Amygdala (tissue), 56 donors: ENCODE results near the gene SLCO2A1.
"Not testable (repeated sequence)": the region's sequence is repeated elsewhere in the genome, so short reads cannot be mapped to it uniquely, and the experiment has no call there.

ENCODE experiments used
- DNase-seq, 56 donors: peaks; one replicate each; lab custom pipeline; 2025; lab: John Stamatoyannopoulos, UW

The SLCO2A1 gene

DNA sequence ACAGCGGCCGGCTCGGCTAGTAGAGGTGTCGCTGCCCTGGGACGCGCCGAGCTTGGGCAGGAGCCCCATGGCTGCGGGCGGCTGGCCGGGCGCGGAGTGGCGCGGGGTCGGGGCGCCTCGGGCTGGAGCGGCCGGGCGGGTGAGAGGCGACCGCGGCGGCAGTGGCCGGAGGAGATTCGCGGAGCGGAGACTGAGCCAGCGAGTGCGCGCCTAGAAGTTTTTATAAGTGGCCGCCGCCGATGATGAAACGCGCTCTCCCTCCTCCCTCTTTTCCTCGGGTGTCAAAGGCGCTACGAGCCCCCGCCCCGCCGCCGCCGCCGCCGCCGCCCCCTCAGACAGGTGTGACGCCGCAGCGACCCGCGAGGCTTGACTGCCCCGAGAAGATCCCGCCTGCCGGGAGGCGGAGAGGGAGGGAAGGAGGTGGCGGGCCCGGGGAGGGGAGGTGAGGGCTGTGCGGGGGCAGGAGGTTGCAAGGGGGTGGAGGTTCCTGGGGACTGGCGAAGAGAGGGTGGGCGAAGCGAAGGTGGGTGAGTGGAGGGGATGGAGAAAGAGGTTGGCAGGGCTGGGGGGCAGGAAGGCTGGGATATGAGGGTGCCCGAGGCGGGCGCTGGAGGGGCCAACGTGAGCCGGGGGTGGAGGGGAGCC, at the start of gene SLCO2A1:
SLCO2A1 (minus strand) TSS at position 192 of the 645 bp plus-strand sequence; CDS start at position 69, 123 bp downstream.
- peak in 4 of 56 donors; percentile 5 to 49 (median 14) for DNase-seq

DNA sequence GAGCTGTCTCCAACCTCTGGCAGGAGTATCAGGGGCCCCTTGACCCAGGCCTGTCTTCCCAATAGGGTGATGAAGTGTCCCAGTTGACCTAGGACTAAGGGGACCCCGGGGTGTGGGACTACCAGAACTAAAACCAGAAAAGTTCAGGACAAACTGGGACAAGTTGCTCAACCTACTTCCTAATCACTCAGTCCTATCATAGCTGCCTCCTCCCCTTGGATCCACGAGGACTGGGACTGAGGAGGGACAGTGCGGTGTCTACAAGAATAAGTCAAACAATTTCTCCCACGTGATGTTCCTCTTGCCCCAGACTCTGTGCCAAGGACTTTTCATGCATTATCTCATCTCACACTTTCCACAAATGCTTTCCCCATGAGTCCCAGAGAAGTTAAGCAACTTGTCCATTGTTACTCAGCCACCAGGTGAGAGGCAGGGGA, 49.4 kb upstream of the SLCO2A1 start:
- no peak for DNase-seq

DNA sequence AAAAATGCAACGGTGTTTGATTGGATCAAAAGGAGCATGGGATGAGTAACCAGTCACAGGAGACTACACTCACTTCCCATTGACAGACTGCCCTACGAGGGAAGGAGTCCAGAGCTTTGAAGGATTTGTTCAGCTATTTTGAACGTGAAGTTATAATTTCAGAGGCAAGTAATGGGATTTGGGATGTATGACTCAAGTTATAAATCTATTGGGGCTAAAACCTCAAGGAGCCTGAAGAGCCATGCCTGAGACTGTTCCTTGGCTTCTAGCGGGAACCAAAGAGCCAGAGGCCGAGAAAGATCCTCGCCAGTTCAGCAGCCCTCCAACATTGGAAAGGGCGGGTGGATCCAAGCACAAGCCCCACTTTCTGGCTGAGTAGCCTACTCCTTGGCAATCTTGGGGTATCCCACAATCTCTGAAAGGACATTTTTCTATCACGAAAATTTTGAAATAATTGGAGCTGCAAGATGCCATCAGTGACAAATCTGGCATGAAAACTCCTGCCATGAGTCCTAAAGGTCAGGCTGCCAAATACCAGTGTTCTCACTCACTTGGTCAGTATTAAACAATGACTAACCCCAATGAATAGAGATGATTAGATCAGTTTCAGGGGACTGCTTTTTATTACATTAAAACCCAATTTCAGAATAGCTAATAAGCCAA, 48.6 kb upstream of the SLCO2A1 start:
- no peak for DNase-seq

DNA sequence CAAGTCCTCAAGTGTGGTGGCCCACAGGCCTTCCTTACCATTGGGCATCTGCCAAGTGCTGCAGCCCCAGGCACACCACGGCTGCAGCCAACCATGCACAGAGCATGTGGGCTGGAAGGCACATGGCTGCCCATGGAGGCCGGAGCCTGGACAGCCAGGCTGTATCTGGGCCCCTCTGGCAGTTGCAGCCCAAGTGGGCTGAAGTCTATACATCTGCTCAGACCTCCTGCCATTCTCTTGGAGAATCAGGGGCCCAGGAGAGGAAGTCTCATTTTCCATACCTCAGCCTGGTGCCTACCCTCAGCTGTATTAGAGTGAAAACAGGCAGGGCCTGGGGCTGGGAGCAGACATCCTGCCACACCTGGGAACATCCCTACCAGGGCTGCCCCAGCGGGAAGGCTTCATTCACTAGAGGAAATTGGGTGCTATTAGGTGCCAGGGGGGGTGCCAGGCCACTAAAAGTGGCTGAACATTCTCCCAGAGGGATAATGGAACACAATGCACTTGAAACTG, 48.0 kb upstream of the SLCO2A1 start:
- DNase-seq, result no peak

GRCh38 chr3:134076851-134077250, 47.1 kb upstream of the SLCO2A1 start:
- no peak for DNase-seq

DNA sequence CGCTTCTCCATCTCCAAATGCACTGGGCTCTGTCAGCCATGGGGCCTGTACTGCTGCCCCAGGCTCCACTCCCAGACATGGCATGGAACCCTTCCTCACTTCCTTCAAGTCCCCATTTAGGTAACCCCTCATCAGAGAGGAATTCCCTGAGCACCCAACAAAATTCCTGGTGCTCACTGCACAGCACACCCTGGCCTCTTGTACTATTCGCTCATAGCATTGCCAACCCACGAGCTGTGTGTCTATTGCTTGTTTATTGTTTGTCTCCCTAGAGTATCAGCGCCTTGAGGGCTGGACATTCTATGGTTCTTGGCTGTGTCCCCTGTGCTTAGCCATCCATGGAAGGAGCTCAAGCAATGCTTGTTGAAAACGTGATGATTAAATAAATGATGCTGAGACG, 46.1 kb upstream of the SLCO2A1 start:
- DNase-seq, result no peak

DNA sequence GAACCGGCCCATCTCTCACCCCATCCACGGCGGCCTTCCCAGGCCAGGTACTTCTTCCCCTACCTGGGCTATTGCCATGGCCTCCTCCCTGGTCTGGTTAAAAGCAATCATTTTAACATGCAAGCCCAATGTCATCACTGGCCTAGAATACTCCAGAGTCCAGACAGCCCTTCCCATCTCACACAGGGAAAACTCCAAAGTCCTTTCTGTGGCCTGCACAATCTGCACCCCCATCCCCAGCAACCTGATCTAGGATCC, 45.8 kb upstream of the SLCO2A1 start:
- no peak for DNase-seq

GRCh38 chr3:134074790-134075567, 45.3 kb upstream of the SLCO2A1 start:
- DNase-seq, result no peak

- DNase-seq, result no peak
Measured at GRCh38 chr3:134074001-134074789, 44.5 kb upstream of the SLCO2A1 start.

GRCh38 chr3:134073583-134073945, 43.8 kb upstream of the SLCO2A1 start:
- no peak for DNase-seq

DNA sequence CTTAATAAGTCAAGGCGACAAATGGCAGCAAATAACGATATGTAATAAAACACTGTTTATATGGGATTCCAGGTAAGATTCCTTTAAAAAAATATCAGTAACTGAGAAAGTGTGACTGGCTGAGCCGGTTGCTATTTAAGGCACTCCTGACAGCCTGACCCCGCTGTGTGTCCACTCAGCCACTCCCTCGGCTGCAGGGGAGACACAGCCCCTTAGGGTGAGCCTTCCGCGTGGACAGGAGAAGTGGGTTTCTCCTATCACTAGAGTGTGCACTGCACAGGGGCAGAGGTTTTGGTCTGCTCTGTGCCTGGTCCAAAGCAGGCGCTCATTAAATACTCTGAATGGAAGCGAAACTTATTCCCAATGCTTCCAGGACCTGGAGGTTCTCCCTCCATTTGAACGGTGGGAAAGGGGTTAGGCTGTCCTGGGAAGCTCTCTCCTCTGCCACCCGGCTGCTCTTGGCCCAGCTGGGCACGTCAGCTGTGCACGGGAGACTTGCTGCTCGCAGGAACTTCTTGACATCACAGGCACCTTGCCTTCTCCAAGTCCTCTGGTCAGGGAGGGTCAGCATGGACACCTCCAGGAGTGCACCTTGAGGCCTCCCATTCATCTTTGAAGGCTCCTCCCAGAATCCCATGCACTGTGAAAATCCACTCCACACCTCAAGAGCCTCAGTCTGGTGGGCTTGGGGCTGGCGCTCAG, 43.3 kb upstream of the SLCO2A1 start:
- no peak for DNase-seq

DNA sequence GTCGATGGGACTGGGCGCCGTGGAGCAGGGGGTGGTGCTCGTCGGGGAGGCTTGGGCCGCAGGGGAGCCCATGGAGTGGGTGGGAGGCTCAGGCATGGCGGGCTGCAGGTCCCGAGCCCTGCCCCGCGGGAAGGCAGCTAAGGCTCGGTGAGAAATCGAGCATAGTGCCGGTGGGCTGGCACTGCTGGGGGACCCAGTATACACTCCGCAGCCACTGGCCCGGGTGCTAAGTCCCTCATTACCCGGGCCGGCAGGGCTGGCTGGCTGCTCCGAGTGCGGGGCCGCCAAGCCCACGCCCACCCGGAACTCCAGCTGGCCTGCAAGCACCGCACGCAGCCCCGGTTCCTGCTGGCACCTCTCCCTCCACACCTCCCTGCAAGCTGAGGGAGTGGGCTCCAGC, 40.6 kb upstream of the SLCO2A1 start:
- DNase-seq, result not testable (repeated sequence)

DNA sequence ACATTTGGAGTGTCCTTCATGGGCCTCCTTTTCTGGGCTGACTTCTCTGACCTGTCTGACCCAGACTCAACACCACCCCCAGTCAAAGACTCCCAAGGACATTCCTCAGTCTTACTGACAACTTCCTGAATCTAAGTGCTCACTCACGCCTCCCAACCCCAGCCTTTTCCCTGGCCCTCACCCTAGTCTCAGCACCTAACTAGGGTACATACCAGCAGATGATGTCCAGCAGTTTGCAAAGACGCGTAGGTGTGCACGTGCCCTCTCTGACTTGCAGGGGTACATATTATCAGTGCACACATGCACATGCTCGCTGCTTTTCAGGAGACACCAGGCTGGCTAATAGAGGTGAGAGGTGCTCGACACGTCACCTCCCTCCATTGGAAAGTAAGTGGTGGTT, 38.7 kb upstream of the SLCO2A1 start:
- no peak for DNase-seq

DNA sequence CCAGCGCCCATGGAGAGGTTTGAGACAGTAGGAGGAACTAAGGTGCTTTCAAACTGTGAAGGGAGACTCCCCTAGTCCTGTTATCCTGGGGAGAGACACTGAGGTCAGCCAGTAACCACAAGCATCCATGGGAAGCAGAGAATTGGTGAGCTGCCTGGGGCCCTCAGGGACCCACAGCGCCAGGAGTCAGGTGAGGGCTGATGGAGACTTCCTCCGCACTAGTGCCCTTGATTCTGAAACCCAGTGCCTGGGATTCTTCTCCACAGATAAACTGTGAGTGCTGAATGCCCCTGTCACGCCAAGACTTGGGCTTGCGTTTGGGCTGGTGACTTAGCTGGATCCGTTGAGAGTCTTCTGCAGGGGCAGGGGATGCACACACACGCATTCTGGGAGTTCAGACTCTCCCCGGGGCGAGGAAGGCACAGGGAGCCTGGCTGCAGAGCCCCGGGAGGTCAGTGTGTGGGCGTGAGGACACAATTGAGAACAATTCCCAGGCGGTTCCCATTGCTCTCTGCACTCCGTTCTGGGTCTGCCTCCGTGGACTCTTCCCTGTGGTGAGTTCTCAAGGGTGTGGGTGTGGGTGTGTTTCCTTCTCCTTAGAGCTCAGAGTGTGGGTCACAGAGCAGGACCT, 37.9 kb upstream of the SLCO2A1 start:
- no peak for DNase-seq

DNA sequence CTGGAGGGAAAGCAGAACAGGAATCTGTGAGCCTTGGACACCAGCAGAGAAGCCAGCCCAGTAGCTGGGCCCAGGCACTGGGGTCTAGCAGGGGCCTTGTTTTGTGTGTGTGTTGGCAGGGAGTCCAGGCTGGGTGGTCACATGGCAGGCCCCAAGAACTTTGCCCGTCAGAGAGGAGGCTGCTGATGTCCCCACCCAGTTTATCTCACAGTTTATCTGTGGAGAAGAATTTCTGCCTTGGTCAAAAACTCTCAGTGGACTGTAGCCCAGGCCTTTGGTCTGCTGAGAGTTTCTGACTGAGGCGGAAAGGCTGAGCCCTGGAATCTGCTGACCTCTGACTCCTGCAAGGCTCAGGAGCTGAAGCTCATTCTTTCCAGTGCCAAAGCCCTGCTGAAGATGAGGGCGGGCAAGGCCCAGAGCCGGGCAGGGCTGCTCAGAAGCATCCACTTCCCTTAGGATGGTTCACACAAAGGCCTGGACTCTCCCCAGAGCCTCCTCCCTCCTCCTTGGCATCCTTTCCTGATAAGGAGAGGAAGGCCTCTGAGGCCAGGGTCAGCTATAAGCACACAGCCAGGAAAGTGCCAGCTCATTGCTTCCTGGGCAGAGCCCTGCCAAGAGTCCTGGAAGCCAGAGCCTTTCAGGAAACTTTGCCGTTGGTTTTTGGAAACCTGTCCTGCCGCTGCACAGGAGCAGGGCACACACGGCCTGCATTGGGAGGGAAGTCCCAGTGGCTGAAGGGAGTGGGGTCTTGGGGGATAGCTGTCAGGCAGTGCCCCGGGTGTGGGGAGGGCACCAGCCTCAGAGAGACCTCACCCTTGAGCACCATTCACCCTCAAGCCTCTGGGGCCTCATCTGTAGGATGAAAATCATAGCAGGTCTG, 37.2 kb upstream of the SLCO2A1 start:
- no peak for DNase-seq

GRCh38 chr3:134066158-134066541, 36.4 kb upstream of the SLCO2A1 start:
- no peak for DNase-seq

DNA sequence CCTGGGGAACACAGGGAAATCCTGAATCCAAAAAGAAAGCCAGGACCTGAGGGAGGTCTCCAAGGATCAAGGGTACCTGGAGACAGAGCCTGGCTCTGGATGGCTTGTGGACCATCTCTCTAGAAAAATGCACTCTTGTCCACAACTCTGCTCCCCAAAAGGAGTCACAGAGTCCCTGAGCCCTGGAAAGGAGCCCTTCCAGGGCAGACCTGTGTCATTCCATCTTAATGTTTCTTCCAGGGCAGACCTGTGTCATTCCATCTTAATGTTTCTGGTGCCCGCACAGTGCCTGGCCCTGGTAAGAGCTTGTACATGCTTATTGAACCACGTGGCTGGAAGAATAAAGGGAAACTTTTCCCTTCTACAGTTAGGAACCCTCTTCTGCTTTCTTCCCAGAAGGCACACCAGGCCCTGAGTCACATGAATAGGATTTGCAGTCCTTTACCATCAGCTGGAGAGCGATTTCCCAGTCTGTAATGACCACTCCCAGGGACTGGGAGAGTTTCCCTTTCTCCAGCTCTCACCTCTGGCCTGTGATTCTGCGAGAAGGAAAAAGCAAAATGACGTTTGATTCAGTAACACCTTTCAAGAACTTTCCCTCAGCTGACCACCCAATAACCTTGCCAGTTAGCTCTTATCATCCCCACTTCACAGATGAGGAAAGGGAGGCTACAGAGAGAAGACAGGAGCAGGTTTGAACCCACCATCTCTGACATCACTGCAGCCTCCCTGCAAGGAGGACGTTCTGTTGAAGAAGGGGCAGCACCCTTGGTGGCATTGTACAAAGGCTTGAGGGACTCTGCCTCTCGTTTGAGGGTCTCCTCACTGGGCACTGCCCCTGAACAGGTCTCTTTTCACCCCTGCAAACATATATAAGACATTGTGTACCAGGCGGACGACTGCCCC, 35.8 kb upstream of the SLCO2A1 start:
- DNase-seq, result no peak

GRCh38 chr3:134064081-134064480, 34.4 kb upstream of the SLCO2A1 start:
- no peak for DNase-seq
